CD4-positive, alpha-beta T cell treated with Interleukin-4 for 4 hours (primary cell): Measurements from ENCODE around the gene SERTAD3.
"Not testable (repeated sequence)": the region's sequence is repeated elsewhere in the genome, so short reads cannot be mapped to it uniquely, and the experiment has no call there.

Experiments used
- DNase-seq: peaks from one replicate; pipeline ENCODE4 v3.0.0-alpha.2; 2020

SERTAD3 gene

GRCh38 chr19:40424637-40425449, 19.3 kb downstream of the SERTAD3 start:
- no peak for DNase-seq

- no peak for DNase-seq
Observed at GRCh38 chr19:40423938-40424337, 20.2 kb downstream of the SERTAD3 start.

- DNase-seq: no peak
Observed at GRCh38 chr19:40422748-40423566, 21.2 kb downstream of the SERTAD3 start.

GRCh38 chr19:40421993-40422747, 22.0 kb downstream of the SERTAD3 start:
- no peak for DNase-seq

- peak; percentile 71 for DNase-seq
Observed at GRCh38 chr19:40420766-40421765, 23.1 kb downstream of the SERTAD3 start.

- DNase-seq: no peak
Observed at GRCh38 chr19:40420451-40420765, 23.7 kb downstream of the SERTAD3 start.

GRCh38 chr19:40419780-40420179, 24.4 kb downstream of the SERTAD3 start:
- no peak for DNase-seq

GRCh38 chr19:40419066-40419612, 25.0 kb downstream of the SERTAD3 start:
- DNase-seq: no peak

- no peak for DNase-seq
Observed at GRCh38 chr19:40418040-40418439, 26.1 kb downstream of the SERTAD3 start.

GRCh38 chr19:40417643-40417981, 26.5 kb downstream of the SERTAD3 start:
- DNase-seq: no peak

GRCh38 chr19:40416918-40417642, 27.1 kb downstream of the SERTAD3 start:
- DNase-seq: no peak

GRCh38 chr19:40415768-40416167, 28.4 kb downstream of the SERTAD3 start:
- DNase-seq: no peak

GRCh38 chr19:40414542-40415535, 29.3 kb downstream of the SERTAD3 start:
- no peak for DNase-seq

- no peak for DNase-seq
Observed at GRCh38 chr19:40413291-40413845, 30.8 kb downstream of the SERTAD3 start, which contains the start of gene PRX. TSS of gene PRX (minus strand) at chr19:40413378. CDS start at chr19:40407932, 5,446 bp downstream.

- DNase-seq: no peak
Observed at GRCh38 chr19:40412866-40413265, 31.3 kb downstream of the SERTAD3 start.

- DNase-seq: no peak
Observed at GRCh38 chr19:40411958-40412499, 32.1 kb downstream of the SERTAD3 start.

GRCh38 chr19:40411125-40411842, 32.9 kb downstream of the SERTAD3 start:
- no peak for DNase-seq

GRCh38 chr19:40410030-40410389, 34.1 kb downstream of the SERTAD3 start:
- no peak for DNase-seq

GRCh38 chr19:40408598-40408925, 35.6 kb downstream of the SERTAD3 start:
- DNase-seq: not testable (repeated sequence)
